Endothelial cell of umbilical vein (primary cell): ENCODE measurements around the gene TANGO6. TPM values are rescaled to one million over a fixed set of nuclear protein-coding genes. Genes with fewer than 3 reads are reported as not detected.

ENCODE experiments used
- BruUV-seq: library from RNA; stranded (reverse); fragments of 400-500 nt; replicated peaks from 2 replicates; lab custom pipeline; 2021; lab: Mats Ljungman, UMichigan
- CTCF ChIA-PET: fragments of 300-600, 350-600 bp; sonication (Branson Sonifier 250); formaldehyde crosslinking; loops from one replicate; lab custom pipeline; 2021; ENCODE audit warnings: antibody characterized with exemption, inconsistent platforms; lab: Charles Lee
- POLR2A ChIA-PET: fragments of 300-600, 350-600 bp; sonication (Branson Sonifier 250); formaldehyde crosslinking; loops from one replicate; lab custom pipeline; 2021; ENCODE audit warnings: antibody characterized with exemption, inconsistent platforms; lab: Charles Lee
- DNase-seq: peaks from one replicate; pipeline ENCODE4 v3.0.0-alpha.2; 2011; ENCODE audit warnings: low read depth, low spot score
- FAIRE-seq: peaks from 2 replicates; lab custom pipeline; 2011; peaks lifted over from hg19 to GRCh38; lab: Jason Lieb, UNC
- H2AFZ ChIP-seq: 2 replicates; pipeline ENCODE4 v1.6.0; 2012; ENCODE audit warnings: low read depth, low read length, control low read depth, inconsistent platforms
- H3K27ac ChIP-seq: 2 replicates; pipeline ENCODE4 v1.5.1; 2011; ENCODE audit warnings: low read depth, mild to moderate bottlenecking, control low read depth, low read length, moderate library complexity; ENCODE audit not compliant: insufficient read depth
- H3K27me3 ChIP-seq, 2 experiments: 2 replicates each; pipeline versions ENCODE4 v1.6.0 to v1.6.1; 2011; ENCODE audit warnings: low read length in 2 of 2, mixed read lengths in 1 of 2; ENCODE audit not compliant: control insufficient read depth in 2 of 2, insufficient read depth in 2 of 2
- H3K36me3 ChIP-seq, 2 experiments: 2 replicates in 1 of 2; 3 replicates in 1 of 2; pipeline ENCODE4 v1.5.1; 2011; ENCODE audit warnings: low read length in 2 of 2, mild to moderate bottlenecking in 1 of 2, moderate library complexity in 1 of 2; ENCODE audit not compliant: control insufficient read depth in 2 of 2, insufficient read depth in 2 of 2; ENCODE audit errors: extremely low read depth in 1 of 2
- H3K4me1 ChIP-seq: 3 replicates; pipeline ENCODE4 v1.5.1; 2011; ENCODE audit warnings: mild to moderate bottlenecking, low read length; ENCODE audit not compliant: control insufficient read depth, insufficient read depth; ENCODE audit errors: extremely low read depth
- H3K4me2 ChIP-seq: 2 replicates; pipeline ENCODE4 v1.6.1; 2011; ENCODE audit warnings: low read length, control low read depth, mixed read lengths; ENCODE audit not compliant: insufficient read depth
- H3K4me3 ChIP-seq, 3 experiments: fragments of 200-600 bp in 1 of 3; sonication (generic), shearing (Covaris generic) in 1 of 3; replicated peaks in 1 of 3; 2 replicates each; pipeline ENCODE4 v1.5.1; 2011 to 2016; ENCODE audit warnings: control low read depth in 3 of 3, low read length in 3 of 3, mild to moderate bottlenecking in 2 of 3, inconsistent platforms in 1 of 3, low read depth in 1 of 3, moderate library complexity in 1 of 3; ENCODE audit not compliant: insufficient read depth in 1 of 3
- H3K79me2 ChIP-seq: 2 replicates; pipeline ENCODE4 v1.6.0; 2012; ENCODE audit warnings: low read length, inconsistent platforms; ENCODE audit not compliant: control insufficient read depth, insufficient read depth
- H3K9ac ChIP-seq: replicated peaks from 2 replicates; pipeline ENCODE3; 2011; ENCODE audit warnings: low read length, control low read depth; ENCODE audit not compliant: insufficient read depth; ENCODE audit errors: extremely low read depth
- H3K9me1 ChIP-seq: replicated peaks from 3 replicates; pipeline ENCODE4 v1.6.0; 2011; ENCODE audit warnings: mild to moderate bottlenecking, low read length; ENCODE audit not compliant: control insufficient read depth, insufficient read depth; ENCODE audit errors: extremely low read depth
- H3K9me3 ChIP-seq: replicated peaks from 2 replicates; pipeline ENCODE4 v1.5.1; 2012; ENCODE audit warnings: low read length, inconsistent platforms; ENCODE audit not compliant: control insufficient read depth, insufficient read depth
- H4K20me1 ChIP-seq: replicated peaks from 2 replicates; pipeline ENCODE3; 2011; ENCODE audit warnings: mild to moderate bottlenecking, low read length; ENCODE audit not compliant: control insufficient read depth, insufficient read depth; ENCODE audit errors: extremely low read depth
- EZH2 ChIP-seq: IDR thresholded peaks from 2 replicates; pipeline ENCODE4 v1.6.1; 2012; ENCODE audit warnings: borderline replicate concordance, low read depth, mild to moderate bottlenecking, moderate library complexity, low read length, inconsistent platforms; ENCODE audit not compliant: severe bottlenecking
- FOS ChIP-seq: IDR thresholded peaks from 2 replicates; pipeline ENCODE4 v1.6.1; 2011; ENCODE audit warnings: mild to moderate bottlenecking, low read length, moderate library complexity, borderline replicate concordance; ENCODE audit not compliant: insufficient read depth
- GATA2 ChIP-seq: IDR thresholded peaks from 2 replicates; pipeline ENCODE4 v1.7.0; 2011; ENCODE audit warnings: low read depth, mild to moderate bottlenecking, moderate library complexity, mixed read lengths, low read length; ENCODE audit not compliant: insufficient read length, insufficient read depth
- JUN ChIP-seq: IDR thresholded peaks from 2 replicates; pipeline ENCODE4 v1.6.1; 2011; ENCODE audit warnings: borderline replicate concordance, low read depth; ENCODE audit not compliant: insufficient read length, insufficient read depth
- MYC ChIP-seq: IDR thresholded peaks from one replicate; pipeline ENCODE4 v1.6.1; 2011; ENCODE audit warnings: mild to moderate bottlenecking, low read depth, low read length
- POLR2A ChIP-seq: IDR thresholded peaks from 2 replicates; pipeline ENCODE4 v1.6.1; 2012; ENCODE audit warnings: low read depth, mild to moderate bottlenecking, control low read depth, low read length
- POLR2AphosphoS5 ChIP-seq: IDR thresholded peaks from 2 replicates; pipeline ENCODE4 v1.6.1; 2012; ENCODE audit warnings: low read depth, mild to moderate bottlenecking, control low read depth, low read length, moderate library complexity; ENCODE audit not compliant: insufficient read depth
- dilution Hi-C: fragments of 300-500 bp; cut with MboI; formaldehyde crosslinking; loops from one replicate; pipeline ENCODE4 v1.15.0; 2019; ENCODE audit warnings: low sequenced_read_pairs; ENCODE audit not compliant: extremely low pct_ligation_motif_present
- intact Hi-C: fragments of 100-400 bp; cut with micrococcal nuclease; formaldehyde crosslinking; loops from one replicate; pipeline ENCODE4 v1.10.0; 2022
- polyA plus RNA-seq, 4 experiments: library from polyadenylated mRNA; depleted of rRNA in 3 of 4; stranded (reverse) in 3 of 4; unstranded in 1 of 4; fragments of >200 nt; gene quantifications; 2 replicates each; pipeline versions ENCODE4 v1.2.1 to v1.2.3, GENCODE V29; 2011 to 2012; ENCODE audit warnings: missing spikeins in 1 of 4
- total RNA-seq: library from RNA; stranded (reverse); gene quantifications from 2 replicates; pipeline ENCODE4 v1.2.3, GENCODE V29; 2021
- TF ChIP-seq, protein P1 (sequence below): IDR thresholded peaks from 2 replicates; pipeline ENCODE4 v1.6.1; 2011; ENCODE audit not compliant: insufficient read depth, insufficient read length
- TF ChIP-seq, protein P2 (sequence below), 2 donors: IDR thresholded peaks; 1 replicate in 1 of 2; 2 replicates in 1 of 2; pipeline ENCODE4 v1.5.1; 2011; ENCODE audit warnings: low read length in 2 of 2, mild to moderate bottlenecking in 2 of 2, moderate library complexity in 2 of 2, control low read depth in 1 of 2, inconsistent platforms in 1 of 2, low read depth in 1 of 2; ENCODE audit not compliant: insufficient read depth in 1 of 2; ENCODE audit errors: extremely low read depth in 1 of 2

The TANGO6 gene
- total and polyA plus RNA-seq, 2 donors (not counting 3 experiments of a cell fraction or from before 2014, with no cell fraction given) = 6.7 to 21.2 TPM

DNA sequence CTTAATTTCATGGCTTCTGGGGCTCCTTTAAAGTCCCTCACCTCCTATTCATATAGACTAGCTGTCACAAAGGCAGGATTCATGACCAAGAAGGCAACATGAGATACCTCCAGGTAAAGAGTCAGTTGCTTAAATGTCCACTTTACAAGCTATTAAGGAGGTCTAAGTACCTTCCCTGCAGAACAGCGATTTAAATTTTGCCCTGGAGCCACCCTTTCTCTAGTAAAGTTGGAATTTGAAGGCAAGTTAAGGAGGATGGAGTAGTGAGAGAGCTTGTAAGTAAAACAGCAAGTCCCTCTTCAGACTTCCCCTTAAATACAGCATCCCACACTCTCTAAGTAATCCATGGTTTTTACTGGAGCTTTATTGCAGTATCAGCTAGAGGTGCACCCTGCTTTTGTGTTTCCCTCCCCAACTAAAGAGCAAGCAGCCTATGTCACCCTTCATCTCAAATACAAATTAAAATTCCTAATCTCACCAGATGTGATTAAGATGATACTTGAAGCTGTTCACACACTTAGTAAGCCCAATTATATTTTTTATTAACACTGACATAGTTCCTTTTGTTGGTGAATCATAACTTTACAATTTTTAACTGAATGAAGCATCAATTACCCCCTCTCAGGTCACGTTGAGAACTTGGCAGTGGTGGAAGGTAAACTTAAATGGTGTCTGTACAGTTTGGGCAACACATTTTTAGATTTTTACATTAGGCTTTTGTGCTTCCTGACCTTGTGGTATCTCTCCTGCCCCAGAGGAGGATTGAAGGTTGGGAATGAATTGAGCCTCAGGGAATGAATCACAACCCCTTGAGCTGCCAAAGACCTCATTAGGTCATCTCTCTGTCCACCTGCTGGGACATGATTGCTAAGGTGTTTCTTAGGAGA lies 108.9 kb downstream of the TANGO6 start:
- peak; percentile 50 for FAIRE-seq

More for the DNA sequence above, 108.9 kb downstream of the TANGO6 start:
- no peak overlapping the region for H3K4me2 ChIP-seq
- H3K4me1 ChIP-seq = peaks cover 10% of the 10 kb centered on the region
- DNase-seq = peak; percentile 29
- dilution Hi-C loops (no loop called here), intact Hi-C loops (no loop called here)
- ChIA-PET CTCF (interaction anchor here (0.8 to 1.7 kb wide), 5 partner anchors 18 to 154 kb away, joined by 3 to 5 read pairs (median 4); partner anchors contain the start of gene HAS3), POLR2A (no interaction called here)
- H2AFZ ChIP-seq = no peak overlapping the region
- no peaks in the 10 kb centered on the region for H3K79me2 ChIP-seq
- H3K27ac ChIP-seq = no peak overlapping the region
- TF ChIP-seq FOS = no peak
- TF ChIP-seq, protein P1, sequence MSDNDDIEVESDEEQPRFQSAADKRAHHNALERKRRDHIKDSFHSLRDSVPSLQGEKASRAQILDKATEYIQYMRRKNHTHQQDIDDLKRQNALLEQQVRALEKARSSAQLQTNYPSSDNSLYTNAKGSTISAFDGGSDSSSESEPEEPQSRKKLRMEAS = no peak
- no peak for TF ChIP-seq GATA2
- TF ChIP-seq JUN = no peak
- no peak for TF ChIP-seq EZH2
- TF ChIP-seq MYC = no peak
- TF ChIP-seq, protein P2, sequence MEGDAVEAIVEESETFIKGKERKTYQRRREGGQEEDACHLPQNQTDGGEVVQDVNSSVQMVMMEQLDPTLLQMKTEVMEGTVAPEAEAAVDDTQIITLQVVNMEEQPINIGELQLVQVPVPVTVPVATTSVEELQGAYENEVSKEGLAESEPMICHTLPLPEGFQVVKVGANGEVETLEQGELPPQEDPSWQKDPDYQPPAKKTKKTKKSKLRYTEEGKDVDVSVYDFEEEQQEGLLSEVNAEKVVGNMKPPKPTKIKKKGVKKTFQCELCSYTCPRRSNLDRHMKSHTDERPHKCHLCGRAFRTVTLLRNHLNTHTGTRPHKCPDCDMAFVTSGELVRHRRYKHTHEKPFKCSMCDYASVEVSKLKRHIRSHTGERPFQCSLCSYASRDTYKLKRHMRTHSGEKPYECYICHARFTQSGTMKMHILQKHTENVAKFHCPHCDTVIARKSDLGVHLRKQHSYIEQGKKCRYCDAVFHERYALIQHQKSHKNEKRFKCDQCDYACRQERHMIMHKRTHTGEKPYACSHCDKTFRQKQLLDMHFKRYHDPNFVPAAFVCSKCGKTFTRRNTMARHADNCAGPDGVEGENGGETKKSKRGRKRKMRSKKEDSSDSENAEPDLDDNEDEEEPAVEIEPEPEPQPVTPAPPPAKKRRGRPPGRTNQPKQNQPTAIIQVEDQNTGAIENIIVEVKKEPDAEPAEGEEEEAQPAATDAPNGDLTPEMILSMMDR (IDR thresholded peaks at IDR 0.05; ENCODE audit: extremely low read depth in 1 of 2, insufficient read depth in 1 of 2, low read depth in 1 of 2, low read length in 2 of 2) = no peak
- TF ChIP-seq POLR2AphosphoS5 = no peak
- TF ChIP-seq POLR2A = no peak
- no peak overlapping the region for H3K4me3 ChIP-seq
- no peak overlapping the region for H3K9ac ChIP-seq
- no peaks in the 10 kb centered on the region for H4K20me1 ChIP-seq
- H3K36me3 ChIP-seq = no peaks in the 10 kb centered on the region
- BruUV-seq = no TSS peak
- H3K27me3 ChIP-seq = no peaks in the 10 kb centered on the region
- H3K9me3 ChIP-seq = no peaks in the 10 kb centered on the region
- no peaks in the 10 kb centered on the region for H3K9me1 ChIP-seq
